ENCODE measurements around the gene PTPRG. TPM values are rescaled to one million over a fixed set of nuclear protein-coding genes. Genes with fewer than 3 reads are reported as not detected.
A peak's percentile ranks its signal among the peaks of the same experiment; 100 is the strongest.

PTPRG gene
- total RNA-seq, 3 donors from 2014 or later (not counting 1 experiment from before 2014, with no cell fraction given) = 1.0 to 2.9 (median 2.5) TPM

DNA sequence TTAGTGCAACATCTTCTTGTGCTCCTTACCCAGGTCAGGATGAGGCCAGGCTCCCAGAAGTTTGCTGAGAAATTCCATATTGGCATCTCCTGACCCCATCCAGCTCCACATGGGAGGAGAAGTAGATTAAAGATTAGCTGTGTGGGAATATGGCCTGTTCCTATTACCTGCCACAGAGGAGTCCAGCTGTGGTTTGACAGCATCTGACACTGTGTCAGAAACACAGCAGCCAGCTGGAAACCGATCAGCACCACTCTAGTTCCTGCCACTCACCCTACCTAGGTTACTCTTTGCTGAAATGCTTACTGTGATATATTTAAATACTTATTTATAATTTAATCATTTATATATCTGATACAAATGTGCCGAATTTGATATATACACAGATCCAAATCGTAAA is 551.7 kb downstream of the PTPRG start:
- intact Hi-C loops (cut with micrococcal nuclease) = no loop called here
- Mint-ChIP-seq H3K36me3 (peaks cover 10% of the 10 kb centered on the region), H3K4me1 (no peaks in the 10 kb centered on the region), H3K4me3 (no peak overlapping the region), H3K27me3 (ENCODE audit: low read depth in 2 of 2) (no peaks in the 10 kb centered on the region), H3K27ac (no peak overlapping the region), H3K9me3 (peaks cover 0 to under 1% of the 10 kb centered on the region in 2 donors)
- Histone ChIP-seq H3K27me3 (ENCODE audit: control insufficient read depth, insufficient read depth, low read length) (no peaks in the 10 kb centered on the region), H3K9me3 (ENCODE audit: control insufficient read depth, insufficient read depth, low read length) (no peaks in the 10 kb centered on the region), H3K27ac (ENCODE audit: low read length) (no peak overlapping the region), H3K4me3 (ENCODE audit: low read length) (no peak overlapping the region), H3K36me3 (ENCODE audit: control insufficient read depth, insufficient read depth, low read length) (no peaks in the 10 kb centered on the region), H3K4me1 (ENCODE audit: control insufficient read depth, insufficient read depth, low read length) (no peaks in the 10 kb centered on the region)
- no CpG with 5 or more reads among the region's 3 CpGs for WGBS (ENCODE audit: insufficient coverage)
- ATAC-seq (peak in 1 of 3 donors; percentile 14), DNase-seq (no peak)
- TF ChIP-seq, protein P1, sequence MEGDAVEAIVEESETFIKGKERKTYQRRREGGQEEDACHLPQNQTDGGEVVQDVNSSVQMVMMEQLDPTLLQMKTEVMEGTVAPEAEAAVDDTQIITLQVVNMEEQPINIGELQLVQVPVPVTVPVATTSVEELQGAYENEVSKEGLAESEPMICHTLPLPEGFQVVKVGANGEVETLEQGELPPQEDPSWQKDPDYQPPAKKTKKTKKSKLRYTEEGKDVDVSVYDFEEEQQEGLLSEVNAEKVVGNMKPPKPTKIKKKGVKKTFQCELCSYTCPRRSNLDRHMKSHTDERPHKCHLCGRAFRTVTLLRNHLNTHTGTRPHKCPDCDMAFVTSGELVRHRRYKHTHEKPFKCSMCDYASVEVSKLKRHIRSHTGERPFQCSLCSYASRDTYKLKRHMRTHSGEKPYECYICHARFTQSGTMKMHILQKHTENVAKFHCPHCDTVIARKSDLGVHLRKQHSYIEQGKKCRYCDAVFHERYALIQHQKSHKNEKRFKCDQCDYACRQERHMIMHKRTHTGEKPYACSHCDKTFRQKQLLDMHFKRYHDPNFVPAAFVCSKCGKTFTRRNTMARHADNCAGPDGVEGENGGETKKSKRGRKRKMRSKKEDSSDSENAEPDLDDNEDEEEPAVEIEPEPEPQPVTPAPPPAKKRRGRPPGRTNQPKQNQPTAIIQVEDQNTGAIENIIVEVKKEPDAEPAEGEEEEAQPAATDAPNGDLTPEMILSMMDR (IDR thresholded peaks at IDR 0.05) = no peak

DNA sequence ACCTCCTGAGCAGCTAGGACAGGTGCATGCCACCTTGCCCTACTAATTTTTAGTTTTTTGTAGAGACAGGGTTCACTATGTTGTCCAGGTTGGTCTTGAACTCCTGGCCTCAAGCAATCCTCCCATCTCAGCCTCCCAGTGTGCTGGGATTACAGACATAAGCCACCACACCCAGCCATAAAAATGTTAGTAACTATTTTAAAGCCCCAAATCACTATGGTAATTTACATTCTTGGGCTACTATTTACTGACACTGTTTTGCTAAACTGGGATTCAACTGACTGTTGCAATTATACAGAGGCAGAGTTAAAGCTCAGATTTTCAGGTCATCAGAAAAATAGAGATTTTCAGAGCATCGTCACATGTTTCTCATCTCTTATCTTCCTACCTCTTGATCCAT is 553.4 kb downstream of the PTPRG start:
- H3K27ac Mint-ChIP-seq = no peak overlapping the region
- H3K4me3 Mint-ChIP-seq = no peak overlapping the region
- H3K4me3 ChIP-seq (ENCODE audit: low read length) = no peak overlapping the region
- no peaks in the 10 kb centered on the region for H3K4me1 ChIP-seq (ENCODE audit: control insufficient read depth, insufficient read depth, low read length)
- 92% methylated on average over 1 of the region's 1 CpG for WGBS (ENCODE audit: insufficient coverage)
- no peak overlapping the region for H3K27ac ChIP-seq (ENCODE audit: low read length)
- H3K36me3 ChIP-seq (ENCODE audit: control insufficient read depth, insufficient read depth, low read length) = no peaks in the 10 kb centered on the region
- intact Hi-C loops (cut with micrococcal nuclease) = no loop called here
- H3K36me3 Mint-ChIP-seq = peaks cover 7% of the 10 kb centered on the region
- no peaks in the 10 kb centered on the region for H3K4me1 Mint-ChIP-seq
- no peak for ATAC-seq
- no peaks in the 10 kb centered on the region for H3K9me3 ChIP-seq (ENCODE audit: control insufficient read depth, insufficient read depth, low read length)
- peaks cover 2 to 3% of the 10 kb centered on the region in 2 donors for H3K9me3 Mint-ChIP-seq
- TF ChIP-seq, protein P1 (IDR thresholded peaks at IDR 0.05) = no peak
- DNase-seq = no peak
- H3K27me3 Mint-ChIP-seq (ENCODE audit: low read depth in 2 of 2) = no peaks in the 10 kb centered on the region
- no peaks in the 10 kb centered on the region for H3K27me3 ChIP-seq (ENCODE audit: control insufficient read depth, insufficient read depth, low read length)

DNA sequence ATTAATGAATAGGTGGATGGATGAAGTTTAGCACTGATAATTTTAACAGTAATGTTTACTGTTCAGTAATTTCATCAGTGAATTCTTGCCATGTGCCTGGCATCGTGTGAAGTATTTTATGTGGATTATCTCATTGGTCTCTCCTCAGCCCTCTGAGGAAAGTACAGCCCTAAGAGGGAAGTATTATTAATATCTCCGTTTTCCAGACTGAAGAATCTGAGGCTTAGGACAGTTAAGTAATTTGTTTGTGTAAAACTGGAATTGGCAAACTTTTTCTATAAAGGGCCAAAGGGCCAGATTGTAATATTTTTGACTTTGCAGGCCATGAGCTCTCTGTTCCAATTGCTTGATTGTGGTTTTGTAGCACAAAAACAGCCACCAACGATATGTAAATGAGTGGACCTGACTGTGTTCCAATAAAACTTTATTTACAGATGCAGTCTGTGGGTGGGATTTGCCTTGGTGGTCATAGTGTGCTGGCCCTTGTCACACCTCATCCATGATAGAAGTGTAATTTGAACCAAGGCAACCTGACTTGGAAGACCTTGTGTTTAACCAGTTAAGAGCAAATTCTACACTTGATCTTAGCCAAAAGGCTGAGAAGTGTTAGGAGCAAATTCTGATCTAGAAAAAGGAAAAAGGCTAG is 556.7 kb downstream of the PTPRG start:
- no peak for ATAC-seq
- Mint-ChIP-seq H3K4me1 (no peaks in the 10 kb centered on the region), H3K27me3 (ENCODE audit: low read depth in 2 of 2) (no peaks in the 10 kb centered on the region), H3K4me3 (no peak overlapping the region), H3K27ac (no peak overlapping the region), H3K36me3 (no peaks in the 10 kb centered on the region), H3K9me3 (peaks cover 6 to 7% of the 10 kb centered on the region in 2 donors)
- Histone ChIP-seq H3K4me1 (ENCODE audit: control insufficient read depth, insufficient read depth, low read length) (no peaks in the 10 kb centered on the region), H3K4me3 (ENCODE audit: low read length) (no peak overlapping the region), H3K27ac (ENCODE audit: low read length) (no peak overlapping the region), H3K9me3 (ENCODE audit: control insufficient read depth, insufficient read depth, low read length) (no peaks in the 10 kb centered on the region), H3K36me3 (ENCODE audit: control insufficient read depth, insufficient read depth, low read length) (no peaks in the 10 kb centered on the region), H3K27me3 (ENCODE audit: control insufficient read depth, insufficient read depth, low read length) (no peaks in the 10 kb centered on the region)
- TF ChIP-seq, protein P1 (IDR thresholded peaks at IDR 0.05) = no peak
- DNase-seq = no peak
- intact Hi-C loops (cut with micrococcal nuclease) = no loop called here
- 66% methylated on average over 3 of the region's 3 CpGs for WGBS (ENCODE audit: insufficient coverage)

DNA sequence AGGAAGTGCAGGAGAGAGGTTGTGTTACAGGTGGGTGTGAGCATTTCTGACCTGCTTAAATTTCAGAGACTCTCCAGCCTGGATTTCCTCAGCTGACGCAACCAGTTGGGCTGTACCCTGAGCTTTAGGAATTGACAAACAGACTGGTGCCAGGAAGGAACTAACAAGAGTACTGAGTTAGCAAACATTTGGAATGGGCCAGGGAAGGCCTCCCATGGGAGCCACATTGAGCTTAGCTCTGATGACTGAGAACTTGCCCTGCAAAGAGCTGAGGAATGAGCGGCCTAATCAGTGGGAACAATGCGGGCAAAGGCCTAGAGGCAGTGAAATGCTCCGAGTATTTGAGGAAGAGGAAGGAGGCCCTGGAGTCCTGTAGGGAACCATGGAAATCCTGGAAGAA is 557.8 kb downstream of the PTPRG start:
- no peaks in the 10 kb centered on the region for H3K9me3 ChIP-seq (ENCODE audit: control insufficient read depth, insufficient read depth, low read length)
- no peak for ATAC-seq
- H3K27ac ChIP-seq (ENCODE audit: low read length) = no peak overlapping the region
- intact Hi-C loops (cut with micrococcal nuclease) = no loop called here
- H3K4me3 ChIP-seq (ENCODE audit: low read length) = no peak overlapping the region
- H3K27me3 ChIP-seq (ENCODE audit: control insufficient read depth, insufficient read depth, low read length) = no peaks in the 10 kb centered on the region
- Mint-ChIP-seq H3K27me3 (ENCODE audit: low read depth in 2 of 2) (no peaks in the 10 kb centered on the region), H3K27ac (no peak overlapping the region), H3K9me3 (peaks cover 6 to 7% of the 10 kb centered on the region in 2 donors), H3K4me3 (no peak overlapping the region), H3K4me1 (no peaks in the 10 kb centered on the region), H3K36me3 (no peaks in the 10 kb centered on the region)
- WGBS (ENCODE audit: insufficient coverage) = 87% methylated on average over 4 of the region's 4 CpGs
- no peaks in the 10 kb centered on the region for H3K4me1 ChIP-seq (ENCODE audit: control insufficient read depth, insufficient read depth, low read length)
- no peaks in the 10 kb centered on the region for H3K36me3 ChIP-seq (ENCODE audit: control insufficient read depth, insufficient read depth, low read length)
- TF ChIP-seq, protein P1 (IDR thresholded peaks at IDR 0.05) = no peak
- DNase-seq = no peak

Measured in natural killer cell (primary cell).